ENCODE data around the gene POR. TPM values are rescaled to one million over a fixed set of nuclear protein-coding genes. Genes with fewer than 3 reads are reported as not detected.
A peak's percentile ranks its signal among the peaks of the same experiment; 100 is the strongest.
"Not testable (repeated sequence)": the region's sequence is repeated elsewhere in the genome, so short reads cannot be mapped to it uniquely, and the experiment has no call there.

POR gene
- polyA plus RNA-seq (2013, experiment 1 of 2; ENCODE audit: insufficient read length): 38.1 TPM
- 24.7 TPM for polyA plus RNA-seq (2013, experiment 2 of 2; ENCODE audit: insufficient read length)

- peak; percentile 90 for DNase-seq
Observed at GRCh38 chr7:75914655-75915415, at the start of gene POR. POR (plus strand) TSS chr7:75915155; CDS start chr7:75954002, 38,847 bp downstream.

GRCh38 chr7:75866114-75866488, 48.9 kb upstream of the POR start:
- peak; percentile 33 for DNase-seq

GRCh38 chr7:75866489-75867389, 48.2 kb upstream of the POR start:
- peak; percentile 54 for DNase-seq

- no peak for DNase-seq
Observed at GRCh38 chr7:75867390-75867717, 47.6 kb upstream of the POR start.

- no peak for DNase-seq
Observed at GRCh38 chr7:75868153-75868552, 46.8 kb upstream of the POR start.

- no peak for DNase-seq
Observed at GRCh38 chr7:75869776-75870379, 45.1 kb upstream of the POR start.

- DNase-seq: no peak
Observed at GRCh38 chr7:75870557-75871161, 44.3 kb upstream of the POR start.

GRCh38 chr7:75872073-75872782, 42.7 kb upstream of the POR start:
- peak; percentile 44 for DNase-seq

GRCh38 chr7:75874180-75874579, 40.8 kb upstream of the POR start:
- DNase-seq: not testable (repeated sequence)

- DNase-seq: no peak
Observed at GRCh38 chr7:75875113-75876080, 39.6 kb upstream of the POR start.

GRCh38 chr7:75876126-75876881, 38.7 kb upstream of the POR start:
- DNase-seq: no peak

GRCh38 chr7:75878312-75878768, 36.6 kb upstream of the POR start:
- no peak for DNase-seq

GRCh38 chr7:75878769-75879611, 36.0 kb upstream of the POR start, which contains the start of gene RHBDD2:
RHBDD2 (plus strand) TSS chr7:75879034; CDS start chr7:75879083, 49 bp downstream.
- DNase-seq: peak; percentile 92

GRCh38 chr7:75879771-75880184, 35.2 kb upstream of the POR start:
- DNase-seq: peak; percentile 39

- no peak for DNase-seq
Observed at GRCh38 chr7:75880242-75880641, 34.7 kb upstream of the POR start.

- DNase-seq: no peak
Observed at GRCh38 chr7:75881436-75882095, 33.4 kb upstream of the POR start.

- not testable (repeated sequence) for DNase-seq
Observed at GRCh38 chr7:75883265-75883824, 31.6 kb upstream of the POR start.

- DNase-seq: no peak
Observed at GRCh38 chr7:75884476-75884875, 30.5 kb upstream of the POR start.
